ENCODE measurements around the gene CPD.

CPD gene

DNA sequence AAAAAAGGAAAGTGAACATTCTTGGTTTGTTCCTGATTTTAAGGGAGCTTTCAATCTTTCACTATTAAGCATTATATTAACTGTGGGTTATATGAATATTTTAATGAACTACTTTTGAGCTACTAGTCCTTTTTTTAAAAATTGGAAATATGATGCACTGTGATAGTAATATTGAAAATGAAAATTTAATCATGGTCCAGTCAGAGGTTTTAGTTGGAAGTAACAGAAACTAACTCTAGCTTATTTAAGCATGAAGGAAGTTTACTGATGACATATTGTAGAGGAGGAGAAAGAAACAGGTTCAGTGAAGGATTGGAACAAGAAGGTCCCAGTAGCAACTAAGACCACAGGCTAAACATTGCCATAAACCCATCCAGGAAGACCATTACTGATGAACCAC lies 24.0 kb upstream of the CPD start:
- Histone ChIP-seq H4K20me1 (ENCODE audit: insufficient read depth, low read length) (no peaks in the 10 kb centered on the region), H3K4me2 (ENCODE audit: low read length) (no peak overlapping the region), H3K9ac (ENCODE audit: low read length) (no peak overlapping the region), H3K36me3 (replicated peaks; ENCODE audit: low read depth, low read length) (no peaks in the 10 kb centered on the region), H3K4me1 (ENCODE audit: low read length) (no peaks in the 10 kb centered on the region; the same call in 1 of the 2 replicates), H3K79me2 (ENCODE audit: low read length) (no peaks in the 10 kb centered on the region), H3K9me3 (ENCODE audit: insufficient read depth, low read length) (no peaks in the 10 kb centered on the region), H2AFZ (ENCODE audit: low read depth, low read length) (no peak overlapping the region), H3K27ac (ENCODE audit: low read length) (no peak overlapping the region), H3K27me3 (ENCODE audit: low read depth, low read length) (peaks cover under 1% of the 10 kb centered on the region; the same call in 1 of the 2 replicates), H3K4me3 (ENCODE audit: low read length) (no peak overlapping the region)
- TF ChIP-seq, protein P1, sequence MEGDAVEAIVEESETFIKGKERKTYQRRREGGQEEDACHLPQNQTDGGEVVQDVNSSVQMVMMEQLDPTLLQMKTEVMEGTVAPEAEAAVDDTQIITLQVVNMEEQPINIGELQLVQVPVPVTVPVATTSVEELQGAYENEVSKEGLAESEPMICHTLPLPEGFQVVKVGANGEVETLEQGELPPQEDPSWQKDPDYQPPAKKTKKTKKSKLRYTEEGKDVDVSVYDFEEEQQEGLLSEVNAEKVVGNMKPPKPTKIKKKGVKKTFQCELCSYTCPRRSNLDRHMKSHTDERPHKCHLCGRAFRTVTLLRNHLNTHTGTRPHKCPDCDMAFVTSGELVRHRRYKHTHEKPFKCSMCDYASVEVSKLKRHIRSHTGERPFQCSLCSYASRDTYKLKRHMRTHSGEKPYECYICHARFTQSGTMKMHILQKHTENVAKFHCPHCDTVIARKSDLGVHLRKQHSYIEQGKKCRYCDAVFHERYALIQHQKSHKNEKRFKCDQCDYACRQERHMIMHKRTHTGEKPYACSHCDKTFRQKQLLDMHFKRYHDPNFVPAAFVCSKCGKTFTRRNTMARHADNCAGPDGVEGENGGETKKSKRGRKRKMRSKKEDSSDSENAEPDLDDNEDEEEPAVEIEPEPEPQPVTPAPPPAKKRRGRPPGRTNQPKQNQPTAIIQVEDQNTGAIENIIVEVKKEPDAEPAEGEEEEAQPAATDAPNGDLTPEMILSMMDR (IDR thresholded peaks at IDR 0.05; ENCODE audit: low read depth, low read length): no peak
- TF ChIP-seq EZH2phosphoT487 (IDR thresholded peaks at IDR 0.05; ENCODE audit: low read depth): no peak

- Histone ChIP-seq H3K27ac (ENCODE audit: low read length) (no peak overlapping the region), H3K4me1 (ENCODE audit: low read length) (no peaks in the 10 kb centered on the region; the same call in 1 of the 2 replicates), H3K4me2 (ENCODE audit: low read length) (no peak overlapping the region), H3K9me3 (ENCODE audit: insufficient read depth, low read length) (peaks cover 4% of the 10 kb centered on the region; the same call in 1 of the 2 replicates), H3K27me3 (ENCODE audit: low read depth, low read length) (no peaks in the 10 kb centered on the region), H2AFZ (ENCODE audit: low read depth, low read length) (no peak overlapping the region), H3K36me3 (replicated peaks; ENCODE audit: low read depth, low read length) (no peaks in the 10 kb centered on the region), H3K4me3 (ENCODE audit: low read length) (no peak overlapping the region), H4K20me1 (ENCODE audit: insufficient read depth, low read length) (no peaks in the 10 kb centered on the region), H3K79me2 (ENCODE audit: low read length) (no peaks in the 10 kb centered on the region), H3K9ac (ENCODE audit: low read length) (no peak overlapping the region)
- TF ChIP-seq EZH2phosphoT487 (IDR thresholded peaks at IDR 0.05; ENCODE audit: low read depth): no peak
Measured at GRCh38 chr17:30357476-30357875, 21.3 kb upstream of the CPD start.

- H3K36me3 ChIP-seq (replicated peaks; ENCODE audit: low read depth, low read length): no peaks in the 10 kb centered on the region
- peaks cover 4% of the 10 kb centered on the region; the same call in 1 of the 2 replicates for H3K9me3 ChIP-seq (ENCODE audit: insufficient read depth, low read length)
- no peaks in the 10 kb centered on the region; the same call in 1 of the 2 replicates for H3K4me1 ChIP-seq (ENCODE audit: low read length)
- no peaks in the 10 kb centered on the region for H3K79me2 ChIP-seq (ENCODE audit: low read length)
- H3K4me3 ChIP-seq (ENCODE audit: low read length): no peak overlapping the region
- no peak overlapping the region for H2AFZ ChIP-seq (ENCODE audit: low read depth, low read length)
- H3K27me3 ChIP-seq (ENCODE audit: low read depth, low read length): no peaks in the 10 kb centered on the region
- H3K4me2 ChIP-seq (ENCODE audit: low read length): no peak overlapping the region
- H4K20me1 ChIP-seq (ENCODE audit: insufficient read depth, low read length): no peaks in the 10 kb centered on the region
- H3K9ac ChIP-seq (ENCODE audit: low read length): no peak overlapping the region
- H3K27ac ChIP-seq (ENCODE audit: low read length): no peak overlapping the region
- TF ChIP-seq, protein P1 (IDR thresholded peaks at IDR 0.05; ENCODE audit: low read depth, low read length): no peak
- no peak for TF ChIP-seq EZH2phosphoT487 (IDR thresholded peaks at IDR 0.05; ENCODE audit: low read depth)
Measured at GRCh38 chr17:30358055-30358760, 20.5 kb upstream of the CPD start.

GRCh38 chr17:30360086-30360808 lies 18.5 kb upstream of the CPD start:
- H3K9ac ChIP-seq (ENCODE audit: low read length): no peak overlapping the region
- no peaks in the 10 kb centered on the region for H3K79me2 ChIP-seq (ENCODE audit: low read length)
- peaks cover 1% of the 10 kb centered on the region; the same call in 1 of the 2 replicates for H3K27me3 ChIP-seq (ENCODE audit: low read depth, low read length)
- H4K20me1 ChIP-seq (ENCODE audit: insufficient read depth, low read length): no peaks in the 10 kb centered on the region
- no peak overlapping the region for H3K4me2 ChIP-seq (ENCODE audit: low read length)
- H3K4me3 ChIP-seq (ENCODE audit: low read length): no peak overlapping the region
- H3K4me1 ChIP-seq (ENCODE audit: low read length): peaks cover 10% of the 10 kb centered on the region
- no peak overlapping the region for H2AFZ ChIP-seq (ENCODE audit: low read depth, low read length)
- H3K9me3 ChIP-seq (ENCODE audit: insufficient read depth, low read length): peaks cover 4% of the 10 kb centered on the region; the same call in 1 of the 2 replicates
- H3K27ac ChIP-seq (ENCODE audit: low read length): no peak overlapping the region
- TF ChIP-seq, protein P1 (IDR thresholded peaks at IDR 0.05; ENCODE audit: low read depth, low read length): no peak
- no peaks in the 10 kb centered on the region for H3K36me3 ChIP-seq (replicated peaks; ENCODE audit: low read depth, low read length)

Measured in OCI-LY3 (cell line).